HFF-Myc (cell line): Measurements from ENCODE around the gene MTIF2.

ENCODE experiments used
- DNase-seq: peaks from one replicate; pipeline ENCODE4 v3.0.0-alpha.2; 2011; ENCODE audit warnings: low read depth; ENCODE audit errors: extremely low read depth
- H3K4me3 ChIP-seq: replicated peaks from 2 replicates; pipeline ENCODE4 v1.5.1; 2011; ENCODE audit warnings: low read depth, mild to moderate bottlenecking, control low read depth, low read length
- TF ChIP-seq, protein P1 (sequence below): IDR thresholded peaks from 2 replicates; pipeline ENCODE4 v1.5.1; 2012; ENCODE audit warnings: mild to moderate bottlenecking, low read depth, low read length, control low read depth; ENCODE audit errors: missing control alignments

Gene MTIF2

DNA sequence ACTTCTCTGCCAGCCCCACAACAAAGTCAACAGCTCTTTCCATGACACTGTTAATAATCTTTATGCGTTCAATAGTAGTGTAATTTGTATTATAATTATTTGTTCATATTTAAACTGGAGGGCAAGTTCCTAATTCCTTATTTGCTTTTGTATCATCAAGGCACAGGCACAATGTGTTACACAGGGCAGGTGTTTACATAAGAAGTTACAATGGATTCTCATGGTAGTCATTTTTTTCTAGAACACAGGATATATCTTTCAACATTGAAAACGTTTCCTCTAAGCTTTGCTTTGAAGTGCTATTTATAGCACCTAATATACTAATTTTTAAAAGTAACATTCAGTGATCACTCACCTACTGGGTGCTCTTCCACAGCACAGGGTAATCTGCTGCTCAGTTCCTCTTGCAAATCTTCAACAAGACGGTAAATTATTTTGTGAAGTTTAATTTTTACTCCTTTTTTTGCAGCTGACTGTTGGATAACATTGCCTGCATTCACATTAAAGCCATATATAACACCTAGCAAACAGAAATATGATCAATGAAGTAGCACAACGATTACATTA, 29.3 kb downstream of the MTIF2 start:
- no peak for DNase-seq
- TF ChIP-seq, protein P1, sequence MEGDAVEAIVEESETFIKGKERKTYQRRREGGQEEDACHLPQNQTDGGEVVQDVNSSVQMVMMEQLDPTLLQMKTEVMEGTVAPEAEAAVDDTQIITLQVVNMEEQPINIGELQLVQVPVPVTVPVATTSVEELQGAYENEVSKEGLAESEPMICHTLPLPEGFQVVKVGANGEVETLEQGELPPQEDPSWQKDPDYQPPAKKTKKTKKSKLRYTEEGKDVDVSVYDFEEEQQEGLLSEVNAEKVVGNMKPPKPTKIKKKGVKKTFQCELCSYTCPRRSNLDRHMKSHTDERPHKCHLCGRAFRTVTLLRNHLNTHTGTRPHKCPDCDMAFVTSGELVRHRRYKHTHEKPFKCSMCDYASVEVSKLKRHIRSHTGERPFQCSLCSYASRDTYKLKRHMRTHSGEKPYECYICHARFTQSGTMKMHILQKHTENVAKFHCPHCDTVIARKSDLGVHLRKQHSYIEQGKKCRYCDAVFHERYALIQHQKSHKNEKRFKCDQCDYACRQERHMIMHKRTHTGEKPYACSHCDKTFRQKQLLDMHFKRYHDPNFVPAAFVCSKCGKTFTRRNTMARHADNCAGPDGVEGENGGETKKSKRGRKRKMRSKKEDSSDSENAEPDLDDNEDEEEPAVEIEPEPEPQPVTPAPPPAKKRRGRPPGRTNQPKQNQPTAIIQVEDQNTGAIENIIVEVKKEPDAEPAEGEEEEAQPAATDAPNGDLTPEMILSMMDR, result no peak
- H3K4me3 ChIP-seq, result no peak overlapping the region

DNA sequence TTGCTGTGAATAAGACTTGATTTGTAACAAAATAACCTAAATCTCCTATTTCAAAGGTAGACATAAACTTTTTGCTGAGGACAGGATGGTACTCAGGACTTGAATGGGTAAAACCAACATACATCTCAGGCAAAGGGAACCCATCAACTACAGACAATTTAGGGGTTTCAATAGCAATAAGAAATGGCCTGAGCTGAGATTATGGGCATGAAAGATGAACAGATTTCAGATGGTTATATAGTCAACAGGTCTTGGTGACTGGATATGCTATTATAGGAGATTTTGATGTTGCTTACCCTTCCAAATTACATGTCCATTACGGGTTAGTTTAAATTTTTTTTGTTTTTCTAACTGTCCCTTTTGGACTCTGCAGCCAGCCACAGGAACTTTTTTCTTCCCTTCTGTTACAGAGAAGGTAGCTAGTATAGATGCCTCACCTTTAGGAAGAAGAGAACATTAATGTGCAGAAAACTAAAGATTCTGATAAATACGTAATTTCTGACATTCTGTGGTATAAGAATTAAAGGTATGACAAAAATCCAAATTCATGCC, 32.0 kb downstream of the MTIF2 start:
- DNase-seq, result no peak
- H3K4me3 ChIP-seq, result no peak overlapping the region
- TF ChIP-seq, protein P1, result no peak

DNA sequence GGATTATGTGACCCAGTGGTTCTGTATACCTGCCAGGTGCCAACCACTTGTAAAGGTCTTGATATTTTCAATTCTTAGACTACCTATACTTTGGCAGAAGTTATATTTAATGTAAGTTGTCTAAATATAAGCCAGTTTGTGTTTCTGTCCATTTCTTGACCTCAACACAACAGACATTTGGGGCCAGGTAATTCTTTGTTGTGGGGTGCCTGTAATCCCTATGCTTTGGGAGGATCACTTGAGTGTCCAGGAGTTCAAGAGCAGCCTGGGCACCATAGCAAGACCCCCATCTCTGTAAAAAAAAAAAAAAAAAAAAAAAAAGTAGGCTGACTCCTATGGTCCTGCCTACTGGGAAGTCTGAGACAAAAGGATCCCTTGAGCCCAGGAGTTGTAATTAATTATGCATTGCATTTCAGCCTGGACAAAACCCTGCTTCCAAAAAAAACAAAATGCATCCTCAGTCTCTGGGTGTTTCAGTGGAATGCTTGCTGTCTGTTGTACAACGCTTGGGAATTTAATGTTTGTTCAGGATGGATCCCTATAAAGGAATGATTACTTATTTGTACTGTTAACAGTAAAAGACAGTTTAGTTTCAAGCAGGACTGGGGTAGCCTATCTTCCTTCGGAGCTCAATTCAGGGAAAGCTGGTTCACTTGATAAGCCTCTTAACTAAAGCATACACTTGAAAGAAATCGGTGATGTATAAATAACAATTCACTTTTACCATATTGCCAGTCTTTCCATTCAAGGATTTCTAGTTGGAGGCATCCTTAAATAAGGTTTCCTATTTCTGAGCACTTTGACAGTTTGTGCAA, 33.1 kb downstream of the MTIF2 start:
- TF ChIP-seq, protein P1, result no peak
- DNase-seq, result no peak
- H3K4me3 ChIP-seq, result no peak overlapping the region

DNA sequence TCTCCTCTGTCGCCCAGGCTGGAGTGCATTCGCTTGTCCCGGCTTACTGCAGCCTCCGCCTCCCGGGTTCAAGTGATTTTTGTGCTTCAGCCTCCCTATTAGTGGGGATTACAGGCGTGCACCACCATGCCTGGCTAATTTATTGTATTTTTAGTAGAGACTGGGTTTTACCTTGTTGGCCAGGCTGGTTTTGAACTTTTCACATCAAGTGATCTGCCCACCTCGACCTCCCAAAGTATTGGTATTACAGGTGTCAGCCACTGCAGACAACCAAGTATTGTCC, 35.4 kb downstream of the MTIF2 start:
- no peak for DNase-seq
- peak overlapping the region; percentile 86 for H3K4me3 ChIP-seq
- TF ChIP-seq, protein P1, result no peak

DNA sequence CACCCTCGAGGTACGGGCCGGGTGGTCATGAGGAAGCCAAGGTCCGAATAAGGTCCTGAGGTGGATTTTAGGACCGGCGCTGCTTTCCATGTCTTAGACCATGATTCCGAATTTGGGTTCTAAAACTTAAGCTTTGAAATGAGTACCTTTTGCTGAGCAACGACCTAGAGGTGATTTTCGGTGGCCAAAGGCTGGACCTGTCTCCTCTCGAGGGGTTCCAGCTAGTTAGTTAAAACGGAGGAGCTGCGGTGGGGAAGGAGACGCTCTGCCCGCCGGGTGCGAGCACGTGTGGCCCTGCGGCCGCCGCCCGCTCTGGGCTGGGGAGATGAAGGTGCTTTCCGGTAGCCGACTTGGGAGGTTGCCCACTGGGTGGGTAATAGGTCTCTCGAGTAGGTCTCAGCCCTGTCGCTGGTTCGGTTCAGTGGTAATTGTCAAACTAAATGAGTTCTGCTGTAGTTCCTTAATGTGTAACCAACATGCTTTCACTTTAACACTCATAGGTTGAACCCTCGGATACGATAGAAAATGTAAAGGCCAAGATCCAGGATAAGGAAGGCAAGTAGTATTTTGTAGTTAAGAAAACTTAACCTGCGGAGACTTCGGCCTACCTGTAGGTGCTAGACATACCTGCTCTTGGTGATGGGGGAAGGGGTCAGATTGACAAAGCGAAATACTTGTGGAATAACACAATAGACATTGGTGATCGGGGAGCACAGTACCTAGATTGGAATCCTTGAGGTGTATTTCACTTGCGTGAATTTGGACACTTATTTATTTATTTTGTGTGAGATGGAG, 36.0 kb downstream of the MTIF2 start:
- DNase-seq, result no peak
- TF ChIP-seq, protein P1, result no peak
- peak overlapping the region; percentile 86 for H3K4me3 ChIP-seq

DNA sequence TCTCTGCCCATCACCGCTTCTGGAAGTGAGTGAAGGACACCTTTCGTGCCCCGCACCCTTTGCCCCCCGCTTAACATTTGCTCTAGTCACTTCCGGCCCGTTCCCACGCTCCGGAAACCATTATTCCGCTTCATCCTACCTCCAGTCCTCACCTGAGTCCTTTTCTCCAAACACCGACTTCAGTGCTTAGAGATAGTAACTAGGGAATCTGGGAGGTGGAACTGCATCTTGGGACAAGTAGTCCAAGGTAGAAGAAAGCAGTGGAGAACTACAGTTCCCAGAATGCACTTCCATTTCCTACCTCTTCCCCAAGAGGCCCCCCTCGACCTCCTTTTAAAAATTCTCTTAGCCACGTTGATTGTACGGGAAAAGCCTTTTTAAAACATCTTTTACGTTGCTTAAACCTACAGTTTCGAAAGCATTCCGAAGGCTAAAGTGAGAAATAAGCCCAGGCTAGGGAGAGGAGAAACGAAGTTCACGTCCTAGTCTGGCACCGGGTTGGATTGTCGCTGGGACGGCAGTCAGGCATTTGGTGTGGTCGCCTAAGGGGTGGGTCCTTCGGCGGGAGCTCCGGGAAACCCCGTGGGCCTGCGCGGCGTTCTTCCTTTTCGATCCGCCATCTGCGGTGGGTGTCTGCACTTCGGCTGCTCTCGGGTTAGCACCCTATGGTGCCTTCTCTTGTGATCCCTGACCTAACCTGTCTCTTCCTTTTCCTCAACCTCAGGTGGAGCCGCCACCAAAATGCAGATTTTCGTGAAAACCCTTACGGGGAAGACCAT, 36.8 kb downstream of the MTIF2 start, which contains the start of the genes CLHC1 and RPS27A:
TSS of gene CLHC1 (minus strand) at position 210 of the 779 bp plus-strand sequence. CDS start 9,882 bp downstream, outside the sequence.
TSS of gene RPS27A (plus strand) at position 605 of the 779 bp plus-strand sequence. CDS start at position 742, 137 bp downstream.
- DNase-seq, result peak; percentile 97
- TF ChIP-seq, protein P1, result no peak
- peak within 1 kb of the TSS; percentile 86 for H3K4me3 ChIP-seq
